NB4 (cell line): Measurements from ENCODE around the gene C5orf63.

ENCODE experiments used
- POLR2A ChIP-seq: IDR thresholded peaks from 2 replicates; pipeline ENCODE4 v1.6.1; 2011; ENCODE audit warnings: mild to moderate bottlenecking; ENCODE audit not compliant: insufficient read length; ENCODE audit errors: extremely low read depth
- TF ChIP-seq, protein P1 (sequence below): IDR thresholded peaks from one replicate; pipeline ENCODE4 v1.5.1; 2012; ENCODE audit warnings: low read depth, low read length

DNA sequence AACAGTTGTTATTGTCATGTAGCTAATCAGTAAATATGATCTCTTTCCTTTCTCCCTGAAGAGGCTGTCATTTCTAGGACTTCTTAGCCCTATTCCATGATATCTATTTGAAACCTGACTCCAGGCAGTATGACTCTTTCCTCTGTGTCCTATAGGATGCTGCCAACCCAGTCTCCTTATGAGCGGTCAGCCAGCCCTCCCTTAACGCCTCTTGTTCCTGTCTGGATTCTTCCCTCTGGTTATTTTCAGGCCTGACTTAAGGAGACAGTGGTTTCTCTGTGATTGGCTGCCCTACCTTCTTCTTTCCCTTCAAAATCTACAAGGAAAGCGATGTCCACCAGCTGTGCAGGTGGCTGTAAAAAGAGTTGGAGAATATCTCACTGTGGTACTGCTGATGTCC is 19.4 kb upstream of the C5orf63 start:
- TF ChIP-seq, protein P1, sequence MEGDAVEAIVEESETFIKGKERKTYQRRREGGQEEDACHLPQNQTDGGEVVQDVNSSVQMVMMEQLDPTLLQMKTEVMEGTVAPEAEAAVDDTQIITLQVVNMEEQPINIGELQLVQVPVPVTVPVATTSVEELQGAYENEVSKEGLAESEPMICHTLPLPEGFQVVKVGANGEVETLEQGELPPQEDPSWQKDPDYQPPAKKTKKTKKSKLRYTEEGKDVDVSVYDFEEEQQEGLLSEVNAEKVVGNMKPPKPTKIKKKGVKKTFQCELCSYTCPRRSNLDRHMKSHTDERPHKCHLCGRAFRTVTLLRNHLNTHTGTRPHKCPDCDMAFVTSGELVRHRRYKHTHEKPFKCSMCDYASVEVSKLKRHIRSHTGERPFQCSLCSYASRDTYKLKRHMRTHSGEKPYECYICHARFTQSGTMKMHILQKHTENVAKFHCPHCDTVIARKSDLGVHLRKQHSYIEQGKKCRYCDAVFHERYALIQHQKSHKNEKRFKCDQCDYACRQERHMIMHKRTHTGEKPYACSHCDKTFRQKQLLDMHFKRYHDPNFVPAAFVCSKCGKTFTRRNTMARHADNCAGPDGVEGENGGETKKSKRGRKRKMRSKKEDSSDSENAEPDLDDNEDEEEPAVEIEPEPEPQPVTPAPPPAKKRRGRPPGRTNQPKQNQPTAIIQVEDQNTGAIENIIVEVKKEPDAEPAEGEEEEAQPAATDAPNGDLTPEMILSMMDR: no peak
- TF ChIP-seq POLR2A: no peak
